Measurements from ENCODE around the gene HPS1. TPM values are rescaled to one million over a fixed set of nuclear protein-coding genes. Genes with fewer than 3 reads are reported as not detected.

HPS1 gene
- total and polyA plus RNA-seq, 10 donors = 49.5 to 132 (median 89.5) TPM

- Histone ChIP-seq H3K36me3 (no peaks in the 10 kb centered on the region), H3K9me3 (no peaks in the 10 kb centered on the region), H3K27ac (no peak overlapping the region), H3K4me3 (no peak overlapping the region), H3K27me3 (replicated peaks in 1 of 7) (peaks cover 0 to 48% (median 0%) of the 10 kb centered on the region in 7 donors), H3K4me1 (no peaks in the 10 kb centered on the region)
- WGBS, 5 donors = 85 to 91% (median 89%) methylated on average over 15 of the region's 15 CpGs
- no peak for DNase-seq
- TF ChIP-seq POLR2A (IDR thresholded peaks at IDR 0.05) = no peak
- no peak for TF ChIP-seq CTCF (IDR thresholded peaks at IDR 0.05 in 8 of 11, conservative IDR thresholded peaks at IDR 0.05 in 3 of 11)
- TF ChIP-seq POLR2AphosphoS5 (IDR thresholded peaks at IDR 0.05) = no peak
- intact Hi-C loops (cut with DNase I; ENCODE audit: low total_unique reads) = no loop called here
Measured at GRCh38 chr10:98458809-98459784, 12.4 kb upstream of the HPS1 start.

GRCh38 chr10:98457721-98458120, 11.0 kb upstream of the HPS1 start:
- no peaks in the 10 kb centered on the region for H3K36me3 ChIP-seq
- H3K27me3 ChIP-seq (replicated peaks in 1 of 7) = peaks cover 0 to 34% (median 0%) of the 10 kb centered on the region in 7 donors
- H3K27ac ChIP-seq = no peak overlapping the region
- intact Hi-C loops (cut with DNase I; ENCODE audit: low total_unique reads) = no loop called here
- no peak overlapping the region for H3K4me3 ChIP-seq
- WGBS, 5 donors = 42 to 55% (median 52%) methylated on average over 7 to 8 of the region's 8 CpGs
- no peaks in the 10 kb centered on the region for H3K9me3 ChIP-seq
- no peak for TF ChIP-seq POLR2AphosphoS5 (IDR thresholded peaks at IDR 0.05)
- TF ChIP-seq POLR2A (IDR thresholded peaks at IDR 0.05) = no peak
- TF ChIP-seq CTCF (IDR thresholded peaks at IDR 0.05 in 8 of 11, conservative IDR thresholded peaks at IDR 0.05 in 3 of 11) = no peak
- DNase-seq = no peak
- no peaks in the 10 kb centered on the region for H3K4me1 ChIP-seq

GRCh38 chr10:98456686-98457482, 10.1 kb upstream of the HPS1 start:
- intact Hi-C loops (cut with DNase I; ENCODE audit: low total_unique reads) = no loop called here
- H3K27ac ChIP-seq = no peak overlapping the region
- H3K27me3 ChIP-seq (replicated peaks in 1 of 7) = peaks cover 0 to 36% (median 0%) of the 10 kb centered on the region in 7 donors
- no peaks in the 10 kb centered on the region for H3K4me1 ChIP-seq
- TF ChIP-seq CTCF (IDR thresholded peaks at IDR 0.05 in 8 of 11, conservative IDR thresholded peaks at IDR 0.05 in 3 of 11) = no peak
- TF ChIP-seq POLR2AphosphoS5 (IDR thresholded peaks at IDR 0.05) = no peak
- no peak for TF ChIP-seq POLR2A (IDR thresholded peaks at IDR 0.05)
- H3K4me3 ChIP-seq = no peak overlapping the region
- WGBS, 5 donors = 76 to 82% (median 79%) methylated on average over 12 of the region's 12 CpGs
- no peaks in the 10 kb centered on the region for H3K9me3 ChIP-seq
- H3K36me3 ChIP-seq = no peaks in the 10 kb centered on the region
- DNase-seq = no peak
